HCT116 (cell line): ENCODE data around the gene OR56A5.

Experiments used
- POLR2A ChIP-seq: IDR thresholded peaks from 2 replicates; pipeline ENCODE4 v1.7.0; 2011; ENCODE audit warnings: borderline replicate concordance; ENCODE audit not compliant: insufficient read depth, insufficient read length; ENCODE audit errors: extremely low read depth
- REST ChIP-seq: IDR thresholded peaks from 2 replicates; pipeline ENCODE4 v1.6.1; 2012; ENCODE audit warnings: low read depth
- SP1 ChIP-seq: IDR thresholded peaks from 2 replicates; pipeline ENCODE4 v1.6.1; 2012; ENCODE audit warnings: low read depth
- TF ChIP-seq, protein P1 (sequence below), 3 experiments: fragments of 200-600 bp in 1 of 3; sonication (generic) in 1 of 3; IDR thresholded peaks in 2 of 3; conservative IDR thresholded peaks in 1 of 3; 2 replicates each; pipeline ENCODE4 v1.5.1; 2012 to 2017; ENCODE audit warnings: low read depth in 2 of 3, low read length in 2 of 3, antibody characterized with exemption in 1 of 3, borderline replicate concordance in 1 of 3, control low read depth in 1 of 3, mild to moderate bottlenecking in 1 of 3, mixed read lengths in 1 of 3, mixed run types in 1 of 3, moderate library complexity in 1 of 3; ENCODE audit not compliant: insufficient read depth in 1 of 3

DNA sequence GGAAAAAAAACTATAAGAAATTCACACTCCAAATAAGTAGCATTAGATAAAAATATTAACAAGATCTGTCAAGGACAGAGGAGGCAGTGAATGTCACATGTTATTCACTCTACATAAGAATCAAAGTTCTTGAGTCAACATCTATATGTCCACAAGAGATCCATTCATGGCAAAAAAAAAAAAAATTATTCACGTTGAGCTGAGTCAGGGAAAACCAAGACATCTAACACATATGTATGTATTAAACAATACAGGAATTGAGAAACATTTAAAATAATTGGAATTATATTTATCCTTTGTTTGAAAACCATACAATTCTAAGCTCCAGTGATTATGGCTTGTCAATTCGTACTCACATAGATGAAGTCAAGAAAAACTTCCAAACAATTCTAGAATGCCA, 1.3 kb downstream of the OR56A5 start:
- TF ChIP-seq, protein P1, sequence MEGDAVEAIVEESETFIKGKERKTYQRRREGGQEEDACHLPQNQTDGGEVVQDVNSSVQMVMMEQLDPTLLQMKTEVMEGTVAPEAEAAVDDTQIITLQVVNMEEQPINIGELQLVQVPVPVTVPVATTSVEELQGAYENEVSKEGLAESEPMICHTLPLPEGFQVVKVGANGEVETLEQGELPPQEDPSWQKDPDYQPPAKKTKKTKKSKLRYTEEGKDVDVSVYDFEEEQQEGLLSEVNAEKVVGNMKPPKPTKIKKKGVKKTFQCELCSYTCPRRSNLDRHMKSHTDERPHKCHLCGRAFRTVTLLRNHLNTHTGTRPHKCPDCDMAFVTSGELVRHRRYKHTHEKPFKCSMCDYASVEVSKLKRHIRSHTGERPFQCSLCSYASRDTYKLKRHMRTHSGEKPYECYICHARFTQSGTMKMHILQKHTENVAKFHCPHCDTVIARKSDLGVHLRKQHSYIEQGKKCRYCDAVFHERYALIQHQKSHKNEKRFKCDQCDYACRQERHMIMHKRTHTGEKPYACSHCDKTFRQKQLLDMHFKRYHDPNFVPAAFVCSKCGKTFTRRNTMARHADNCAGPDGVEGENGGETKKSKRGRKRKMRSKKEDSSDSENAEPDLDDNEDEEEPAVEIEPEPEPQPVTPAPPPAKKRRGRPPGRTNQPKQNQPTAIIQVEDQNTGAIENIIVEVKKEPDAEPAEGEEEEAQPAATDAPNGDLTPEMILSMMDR (IDR thresholded peaks at IDR 0.05 in 2 of 3, conservative IDR thresholded peaks at IDR 0.05 in 1 of 3; ENCODE audit: borderline replicate concordance in 1 of 3, insufficient read depth in 1 of 3, low read depth in 2 of 3, low read length in 2 of 3): no peak
- TF ChIP-seq SP1: no peak
- TF ChIP-seq REST: no peak
- TF ChIP-seq POLR2A: no peak
